Limb (tissue), 2 donors: ENCODE measurements around the gene DRD4.
"Not testable (repeated sequence)": the region's sequence is repeated elsewhere in the genome, so short reads cannot be mapped to it uniquely, and the experiment has no call there.

Experiments used
- DNase-seq, 2 donors: peaks; one replicate each; pipeline ENCODE4 v3.0.0-alpha.2; 2016; ENCODE audit errors: extremely low spot score in 2 of 2

Gene DRD4

DNA sequence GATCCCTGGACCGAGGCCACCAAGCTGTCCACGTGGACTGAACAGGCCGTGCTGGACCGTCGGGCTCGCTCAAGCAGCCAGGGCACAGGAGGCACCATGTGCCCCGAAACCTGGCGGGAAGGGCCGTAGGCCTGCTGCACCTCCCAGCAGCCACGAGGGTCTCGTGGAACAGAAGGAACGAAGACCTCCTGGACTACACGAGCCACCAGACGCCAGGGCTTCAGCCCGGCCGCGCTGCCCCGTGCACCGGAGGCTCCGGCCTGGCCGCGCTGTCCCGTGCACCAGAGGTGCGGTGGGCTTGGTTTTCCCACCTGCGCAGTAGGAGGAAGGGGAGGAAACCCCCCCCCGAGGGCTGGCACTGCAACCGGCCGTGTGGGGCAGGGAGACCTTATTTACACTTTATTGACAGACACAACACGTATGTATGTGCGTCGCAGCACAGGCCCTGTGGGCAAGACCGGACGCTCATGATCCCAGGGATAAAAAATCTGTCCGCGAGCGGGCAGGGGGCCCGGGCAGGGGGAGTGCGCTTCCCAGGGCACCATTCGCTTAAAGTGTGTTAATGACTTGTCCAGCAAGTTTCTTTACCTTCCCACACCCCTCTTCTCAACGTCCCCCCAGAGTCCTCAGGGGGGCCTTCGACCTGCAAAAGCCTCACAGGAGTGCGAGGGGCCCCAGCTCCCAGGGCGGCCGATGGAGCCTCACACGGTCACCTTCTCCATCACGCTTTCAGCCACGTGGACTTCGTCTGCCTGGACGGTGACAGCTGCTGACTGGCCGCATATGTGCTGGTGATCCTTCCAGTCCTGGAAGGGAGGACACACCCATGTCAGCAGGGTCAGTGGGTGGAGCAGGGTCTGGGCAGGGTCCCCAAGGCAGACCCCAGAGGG lies 7.0 kb downstream of the DRD4 start:
- DNase-seq, result no peak

DNA sequence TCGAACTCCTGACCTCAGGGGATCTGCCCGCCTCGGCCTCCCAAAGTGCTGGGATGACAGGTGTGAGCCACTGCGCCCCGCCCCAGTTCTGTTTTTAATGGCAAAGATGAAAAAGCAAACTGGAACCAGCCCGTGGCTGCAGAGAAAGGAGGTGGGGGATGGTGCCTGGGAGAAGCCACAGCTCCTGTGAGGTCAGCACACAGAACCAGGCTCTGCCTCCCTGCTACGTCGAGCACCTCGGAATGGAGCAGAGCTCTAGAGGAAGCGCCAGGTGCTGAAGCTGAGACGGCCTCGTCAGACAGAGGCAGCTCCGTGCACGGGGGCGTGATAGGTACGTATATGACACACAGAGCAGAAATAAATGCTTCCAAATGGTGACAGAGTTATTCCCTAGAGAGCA lies 8.5 kb downstream of the DRD4 start:
- no peak for DNase-seq

DNA sequence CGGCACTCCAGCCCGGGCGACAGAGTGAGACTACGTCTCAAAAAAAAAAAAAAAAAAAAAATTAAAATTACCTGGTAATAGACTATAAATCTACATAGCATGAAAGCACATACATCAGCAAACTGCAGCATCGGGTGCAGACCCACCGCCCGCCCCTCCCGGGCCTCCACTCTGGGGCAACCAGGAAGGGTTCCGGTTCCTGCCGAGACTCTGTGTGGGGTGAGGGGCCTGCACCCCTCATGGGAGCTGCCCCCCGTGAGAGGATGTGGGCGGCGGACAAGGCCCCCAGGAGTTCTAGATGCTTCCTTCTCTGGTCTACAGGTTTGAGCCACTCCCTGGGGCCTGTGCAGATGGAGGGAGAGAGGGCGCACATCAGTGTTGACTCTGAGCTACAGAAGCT lies 9.1 kb downstream of the DRD4 start:
- DNase-seq, result no peak

DNA sequence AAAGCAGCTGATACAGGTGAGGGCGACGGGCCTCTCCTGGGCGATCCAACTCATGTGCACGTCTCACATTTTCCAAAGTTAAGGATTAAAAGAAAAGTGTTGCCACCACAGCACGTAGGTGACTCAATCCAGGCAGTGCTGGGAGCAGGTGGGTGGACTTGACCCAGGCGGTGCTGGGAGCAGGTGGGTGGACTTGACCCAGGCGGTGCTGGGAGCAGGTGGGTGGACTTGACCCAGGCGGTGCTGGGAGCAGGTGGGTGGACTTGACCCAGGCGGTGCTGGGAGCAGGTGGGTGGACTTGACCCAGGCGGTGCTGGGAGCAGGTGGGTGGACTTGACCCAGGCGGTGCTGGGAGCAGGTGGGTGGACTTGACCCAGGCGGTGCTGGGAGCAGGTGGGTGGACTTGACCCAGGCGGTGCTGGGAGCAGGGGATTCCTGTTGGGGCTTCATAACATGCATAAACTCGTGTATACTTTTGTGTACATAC lies 10.6 kb downstream of the DRD4 start:
- DNase-seq, result not testable (repeated sequence)

DNA sequence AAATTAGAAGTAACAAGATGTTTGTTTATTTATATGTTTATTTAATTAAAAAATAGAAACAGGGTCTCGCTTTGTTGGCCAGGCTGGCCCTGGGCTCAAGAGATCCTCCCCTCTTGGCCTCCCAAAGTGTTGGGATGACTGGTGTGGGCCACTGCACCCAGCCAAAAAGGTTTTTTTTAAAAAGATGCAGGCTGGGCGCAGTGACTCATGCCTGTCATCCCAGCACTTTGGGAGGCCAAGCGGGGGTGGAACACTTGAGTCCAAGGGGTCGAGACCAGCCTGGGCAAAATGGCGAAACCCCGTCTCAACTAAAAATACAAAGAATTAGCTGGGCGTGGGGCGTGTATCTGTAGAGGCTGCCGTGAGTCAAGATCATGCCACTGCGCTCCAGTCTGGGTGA lies 13.4 kb downstream of the DRD4 start:
- no peak for DNase-seq

DNA sequence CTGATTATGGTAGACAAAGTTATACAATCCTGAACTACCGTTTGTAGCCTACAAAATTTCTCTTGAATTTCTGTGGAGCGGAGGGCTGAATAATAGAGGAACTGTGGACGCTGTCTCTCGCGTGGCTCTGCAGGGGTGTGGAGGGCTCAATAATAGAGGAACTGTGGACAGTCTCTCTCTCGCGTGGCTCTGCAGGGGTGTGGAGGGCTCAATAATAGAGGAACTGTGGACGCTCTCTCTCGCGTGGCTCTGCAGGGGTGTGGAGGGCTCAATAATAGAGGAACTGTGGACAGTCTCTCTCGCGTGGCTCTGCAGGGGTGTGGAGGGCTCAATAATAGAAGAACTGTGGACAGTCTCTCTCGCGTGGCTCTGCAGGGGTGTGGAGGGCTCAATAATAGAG lies 16.1 kb downstream of the DRD4 start:
- not testable (repeated sequence) for DNase-seq

DNA sequence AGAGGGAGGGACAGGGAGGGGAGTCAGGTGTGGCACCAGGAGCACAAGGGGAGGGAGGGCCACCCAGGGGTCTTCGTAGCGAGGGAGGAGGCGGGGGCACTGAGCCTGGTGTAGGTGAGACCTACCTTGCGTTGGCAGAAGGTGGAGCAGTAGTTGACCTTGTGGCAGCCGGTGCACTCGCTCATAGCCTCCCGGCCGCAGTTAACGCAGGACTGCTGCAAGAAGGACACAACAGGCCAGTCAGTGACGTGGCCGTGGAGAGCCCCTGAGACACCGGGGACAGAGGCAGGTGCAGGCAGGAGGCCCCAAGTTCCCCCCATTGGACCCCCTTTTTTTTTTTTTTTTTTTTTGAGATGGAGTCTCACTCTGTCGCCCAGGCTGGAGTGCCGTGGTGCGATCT lies 16.8 kb downstream of the DRD4 start:
- DNase-seq, result no peak

DNA sequence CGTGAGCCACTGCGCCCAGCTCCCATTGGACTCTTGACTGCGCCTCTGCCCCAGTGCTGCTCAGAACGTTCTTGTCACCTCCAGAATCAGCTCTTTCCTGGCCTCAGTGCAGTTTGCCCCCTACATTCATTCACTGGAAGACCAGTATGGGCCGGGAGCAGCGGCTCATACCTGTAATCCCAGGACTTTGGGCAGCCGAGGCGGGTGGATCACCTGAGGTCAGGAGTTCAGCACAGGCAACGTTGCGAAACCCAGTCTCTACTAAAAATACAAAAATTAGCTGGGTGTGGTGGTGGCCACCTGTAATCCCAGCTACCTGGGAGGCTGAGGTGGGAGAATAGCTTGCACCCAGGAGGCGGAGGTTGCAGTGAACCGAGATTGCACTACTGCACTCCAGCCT lies 17.4 kb downstream of the DRD4 start:
- not testable (repeated sequence) for DNase-seq

DNA sequence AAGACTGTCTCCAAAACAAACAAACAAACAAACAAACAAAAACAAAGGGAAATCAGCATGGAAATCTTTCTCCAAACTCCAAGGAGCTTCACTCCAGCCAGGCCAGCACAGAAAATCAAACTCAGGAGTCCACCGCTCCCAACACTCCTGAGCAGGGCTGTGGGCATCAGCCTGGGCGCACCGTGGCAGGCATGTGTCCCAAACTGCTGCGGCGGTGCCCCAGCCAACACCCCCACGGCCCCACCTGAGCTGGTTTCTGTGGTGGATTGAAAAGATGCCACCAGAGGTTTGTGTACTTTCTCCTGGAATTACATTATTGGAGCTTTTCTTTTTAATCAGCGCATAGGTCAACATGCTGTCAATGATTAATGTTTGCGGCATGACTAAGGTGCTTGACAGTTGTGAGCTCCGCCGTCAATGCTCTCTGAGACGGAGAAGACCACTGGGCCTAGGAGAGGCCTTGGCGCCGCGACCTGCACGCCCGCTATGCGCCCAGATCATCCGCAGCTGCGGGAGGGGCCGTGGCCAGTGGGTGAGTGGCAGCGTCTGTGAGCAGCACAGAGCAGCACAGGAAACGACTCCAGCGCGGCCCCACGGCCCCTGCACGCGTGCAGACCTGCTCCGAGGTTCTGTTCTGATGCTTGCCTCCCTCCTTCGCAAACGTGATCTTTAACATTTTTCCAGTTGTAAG lies 18.1 kb downstream of the DRD4 start:
- DNase-seq, result no peak

DNA sequence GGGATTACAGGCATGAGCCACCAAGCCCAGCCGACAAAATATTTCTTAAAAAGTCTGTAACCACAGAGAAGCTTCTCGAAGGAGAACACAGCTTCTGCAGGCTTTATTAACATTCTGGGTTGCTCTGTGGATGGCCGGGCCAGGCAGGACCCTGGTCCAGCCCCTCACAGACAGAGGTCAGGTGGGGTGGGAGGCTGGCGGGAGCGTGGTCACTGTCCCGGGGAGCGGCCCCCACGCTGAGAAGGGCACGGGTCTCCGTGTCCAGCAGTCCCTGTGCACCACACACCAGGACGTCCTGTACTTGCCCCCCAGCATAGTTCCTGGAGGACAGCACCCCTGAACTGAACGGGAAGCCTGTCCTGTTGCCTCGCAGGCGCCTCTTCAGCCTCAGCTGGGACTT lies 19.4 kb downstream of the DRD4 start:
- no peak for DNase-seq

DNA sequence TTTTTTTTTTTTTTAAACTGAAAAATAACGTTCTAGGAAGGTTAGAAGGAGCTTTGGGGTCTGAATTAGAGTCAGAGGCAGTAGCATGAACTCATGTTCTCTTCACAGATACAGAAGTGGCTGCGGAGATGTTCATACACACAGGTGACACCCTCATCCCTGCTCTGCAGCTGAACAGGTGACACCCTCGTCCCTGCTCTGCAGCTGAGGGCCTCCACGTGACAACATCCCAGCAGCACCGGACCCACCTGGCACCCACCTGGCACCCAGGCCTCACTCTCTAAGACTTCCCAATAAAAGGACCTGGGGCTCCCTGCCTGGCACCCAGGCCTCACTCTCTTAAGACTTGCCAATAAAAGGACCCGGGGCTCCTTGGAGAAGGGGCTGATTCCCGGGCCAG lies 19.8 kb downstream of the DRD4 start:
- no peak for DNase-seq

DNA sequence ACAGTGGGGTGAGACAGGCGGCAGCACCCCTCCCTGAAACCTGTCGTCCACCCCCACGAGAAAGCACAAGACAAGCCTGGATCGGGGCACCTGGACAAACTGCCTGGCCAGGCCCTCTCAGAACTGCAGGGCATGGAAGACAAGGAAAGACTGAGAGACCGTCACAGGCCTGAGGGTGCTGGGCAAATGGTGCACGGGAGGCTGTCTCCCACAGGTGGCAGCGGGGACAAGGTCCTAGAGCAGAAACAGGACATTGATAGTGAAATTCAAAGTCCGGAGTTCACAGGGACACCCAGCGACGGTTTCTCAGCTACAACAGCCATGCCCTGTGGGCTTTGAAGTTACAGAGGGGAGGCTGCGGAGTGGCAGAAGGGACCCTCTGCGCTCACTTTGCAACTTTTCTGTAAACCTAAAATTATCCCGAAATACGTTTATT lies 20.6 kb downstream of the DRD4 start:
- no peak for DNase-seq

DNA sequence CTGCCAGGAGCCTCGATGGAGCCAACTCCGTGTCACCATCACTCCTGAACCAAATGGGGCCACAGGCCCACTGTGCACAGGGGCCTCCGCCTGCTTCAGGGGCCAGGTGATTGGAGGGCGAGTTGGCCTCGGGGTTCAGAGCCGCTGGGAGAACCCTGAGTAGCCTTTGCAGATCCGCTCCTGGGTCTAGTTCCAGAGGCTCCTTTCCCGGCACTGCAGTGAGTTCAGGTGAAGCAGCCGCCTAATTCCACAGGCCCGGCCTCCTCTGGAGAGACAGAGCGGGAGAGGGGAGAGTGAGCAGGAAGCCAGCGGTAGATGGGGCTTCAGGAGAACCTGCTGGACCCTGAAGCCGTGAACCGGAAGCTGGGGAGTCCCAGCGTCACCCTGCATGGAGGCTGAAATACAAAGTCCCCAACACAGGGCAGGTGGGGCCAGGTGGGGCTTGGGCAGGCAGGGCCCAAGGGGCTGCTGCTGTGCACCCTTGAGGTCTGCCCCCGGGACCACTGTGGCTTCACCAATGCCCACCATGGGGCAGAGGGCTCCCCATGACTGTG lies 22.5 kb downstream of the DRD4 start:
- DNase-seq, result no peak

DNA sequence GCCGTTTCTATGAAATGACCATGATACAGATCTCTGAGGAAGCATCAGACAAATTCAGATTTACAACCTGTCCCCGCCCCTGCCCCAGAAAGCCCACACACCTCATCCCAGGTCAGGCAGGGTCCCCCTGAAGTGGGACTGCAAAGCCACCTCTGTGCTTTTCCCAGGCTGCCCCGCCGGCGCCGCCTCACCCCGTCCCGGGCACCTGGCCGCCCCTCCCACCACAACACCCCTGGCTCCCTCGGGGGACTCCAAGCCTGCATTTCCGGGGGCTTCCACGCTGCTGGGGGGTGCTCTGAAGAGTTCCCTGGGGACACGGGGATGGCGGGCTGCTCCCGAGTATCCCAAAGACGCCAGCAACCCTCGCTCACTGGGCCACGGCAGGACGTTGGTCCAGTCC lies 23.2 kb downstream of the DRD4 start:
- no peak for DNase-seq

DNA sequence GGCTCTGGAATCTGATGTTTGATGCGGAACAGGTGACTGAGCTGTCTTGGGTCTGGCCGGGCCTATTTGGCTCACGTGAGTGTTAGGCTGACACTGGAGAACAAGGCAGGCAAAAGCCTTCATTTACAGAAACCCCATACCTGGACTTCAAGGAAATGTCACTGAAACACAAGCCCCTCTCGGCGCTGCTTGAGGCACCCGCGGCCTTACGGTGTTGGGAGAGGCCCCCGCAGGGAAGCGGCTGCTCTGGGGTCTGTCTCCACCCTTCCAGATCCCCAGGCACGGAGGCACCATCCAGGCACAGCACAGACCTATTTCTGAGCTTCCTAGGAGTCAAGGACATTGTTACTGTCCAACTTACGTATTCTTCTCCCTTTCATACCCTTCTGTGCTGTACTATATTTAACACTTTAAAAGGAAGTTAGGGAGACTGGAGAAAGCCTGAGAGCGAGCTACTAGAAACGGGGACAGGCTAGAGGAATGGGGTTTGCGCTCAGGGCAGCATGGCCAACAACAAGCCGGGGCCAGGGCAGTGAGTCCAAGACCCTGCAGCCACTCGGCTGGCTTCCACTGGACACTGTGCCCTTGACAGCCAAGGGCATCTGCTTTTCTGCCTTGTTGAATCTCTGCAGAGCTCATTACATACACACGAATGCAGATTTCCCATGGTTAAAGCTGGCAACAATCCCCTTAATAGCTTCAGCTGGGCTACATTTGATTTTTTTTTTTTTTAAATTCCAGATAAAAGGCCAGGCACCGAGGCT lies 23.8 kb downstream of the DRD4 start:
- DNase-seq, result no peak

DNA sequence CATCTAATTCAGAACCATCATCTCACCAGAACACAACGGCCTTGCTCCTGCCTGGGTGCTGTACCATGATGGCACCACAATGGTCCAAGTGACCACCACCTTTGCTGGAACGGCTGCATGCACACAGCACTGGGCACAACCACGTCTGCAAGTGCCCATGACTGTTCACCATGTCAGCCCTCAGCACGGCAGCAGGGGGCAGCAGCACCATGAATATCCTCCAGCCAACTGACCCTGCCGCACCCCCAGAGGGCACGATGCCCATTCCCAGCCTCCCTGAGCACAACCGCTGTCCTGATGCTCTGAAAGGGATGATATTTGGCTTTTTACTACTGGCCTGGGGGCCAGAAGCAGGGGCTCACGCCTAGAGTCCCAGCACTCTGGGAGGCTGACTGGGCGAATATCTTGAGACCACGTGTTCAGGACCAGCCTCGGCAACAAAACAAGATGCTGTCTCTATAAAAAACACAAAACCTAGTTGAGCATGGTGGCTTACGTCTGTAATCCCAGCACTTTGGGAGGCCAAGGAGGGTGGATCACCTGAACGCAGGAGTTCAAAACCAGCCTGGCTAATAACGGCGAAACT lies 25.7 kb downstream of the DRD4 start:
- peak; percentile 8 to 71 for DNase-seq

DNA sequence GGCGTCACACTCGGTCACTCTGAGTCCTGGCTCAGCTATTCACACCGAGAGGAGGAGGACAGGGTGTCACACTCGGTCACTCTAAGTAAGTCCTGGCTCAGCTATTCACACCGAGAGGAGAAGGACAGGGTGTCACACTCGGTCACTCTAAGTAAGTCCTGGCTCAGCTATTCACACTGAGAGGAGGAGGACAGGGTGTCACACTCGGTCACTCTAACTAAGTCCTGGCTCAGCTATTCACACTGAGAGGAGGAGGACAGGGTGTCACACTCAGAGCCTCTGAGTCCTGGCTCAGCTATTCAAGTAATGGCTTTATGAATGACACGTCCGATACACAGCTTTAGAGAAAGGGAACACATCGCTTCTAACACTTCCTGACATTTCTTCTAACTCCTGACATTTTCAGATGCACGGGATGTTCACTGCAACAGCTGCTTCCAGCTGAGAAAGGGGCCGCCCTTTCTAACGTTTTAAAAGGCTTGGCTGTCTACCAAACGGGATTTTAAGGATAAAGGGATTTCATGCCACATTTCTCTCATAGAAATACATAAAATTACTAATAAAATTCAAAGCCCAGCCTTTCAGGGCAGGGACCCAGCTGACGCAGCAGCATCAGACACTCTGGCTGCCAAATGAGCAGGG lies 28.1 kb downstream of the DRD4 start:
- peak in 1 of 2 donors; percentile 51 for DNase-seq

DNA sequence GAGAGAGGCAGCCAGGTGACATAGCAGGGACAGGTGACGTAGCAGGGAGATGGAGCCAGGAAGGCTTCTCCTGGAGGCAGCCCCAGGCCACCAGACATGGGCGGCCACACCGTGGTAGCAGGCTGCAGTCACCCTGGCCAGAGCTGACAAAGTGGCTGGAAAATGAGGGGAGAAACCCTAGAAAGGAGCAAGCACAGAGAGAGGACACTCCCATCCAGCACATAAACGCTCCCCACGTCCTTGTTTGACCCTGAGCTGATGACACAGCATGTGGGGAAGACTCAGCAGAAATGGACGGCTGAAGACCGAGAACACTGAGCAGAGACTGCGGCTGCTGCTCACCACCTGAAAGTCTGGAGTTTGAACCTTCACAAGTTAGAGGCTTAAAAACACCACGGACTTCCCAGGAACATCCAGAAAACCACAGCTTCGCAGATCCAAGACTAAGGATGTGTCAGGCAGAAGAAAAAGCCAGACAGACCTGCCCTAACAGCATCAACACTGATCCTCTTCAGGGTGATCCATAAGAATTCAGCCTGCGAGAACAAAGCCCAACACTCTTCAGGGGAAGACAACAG lies 28.7 kb downstream of the DRD4 start:
- DNase-seq, result no peak

DNA sequence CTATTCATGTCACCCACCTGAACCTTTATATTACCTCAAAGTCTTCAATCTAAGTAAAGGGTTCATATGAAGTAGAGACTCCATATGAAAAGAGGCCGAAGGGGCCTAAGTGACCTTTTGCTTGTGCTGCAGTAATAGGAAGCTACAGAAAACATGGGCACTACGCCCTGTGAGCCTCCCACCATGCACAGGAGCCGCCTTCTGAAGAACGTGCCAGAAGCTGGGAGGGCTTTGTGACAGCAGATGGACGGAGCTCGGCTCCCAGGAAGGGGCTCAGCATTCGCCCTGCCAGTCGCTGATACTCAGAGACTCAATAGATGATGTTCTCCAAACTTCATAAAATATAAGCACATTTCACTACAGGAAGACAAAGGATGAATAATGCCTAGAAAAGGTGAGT lies 36.8 kb downstream of the DRD4 start:
- DNase-seq, result no peak

DNA sequence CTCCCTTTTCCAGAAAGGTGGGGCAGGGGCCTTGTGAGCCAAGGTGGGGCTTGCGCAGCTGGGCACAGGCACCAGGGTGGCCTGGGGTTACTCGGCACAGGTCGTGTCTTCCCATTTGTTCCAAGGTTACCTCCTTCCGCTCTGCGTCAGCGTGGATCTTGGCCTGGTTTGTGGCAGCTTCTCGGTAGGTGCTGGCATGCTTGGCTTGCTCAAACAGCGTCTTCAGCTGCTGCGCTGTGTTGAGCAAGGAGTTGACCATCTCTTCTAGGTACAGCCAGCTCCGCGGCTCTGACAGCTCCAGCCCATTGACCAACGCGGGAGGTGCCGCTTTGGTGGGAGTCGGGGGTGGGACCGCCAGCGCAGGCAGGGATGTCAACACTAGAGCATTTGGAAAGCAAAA lies 37.3 kb downstream of the DRD4 start:
- no peak for DNase-seq
